HG03196 (cell line): Measurements from ENCODE around the gene TNXB.
"Not testable (repeated sequence)": the region's sequence is repeated elsewhere in the genome, so short reads cannot be mapped to it uniquely, and the experiment has no call there.

Source experiments
- ATAC-seq: cut with Tn5 transposase; IDR thresholded peaks from one replicate; pipeline ENCODE4 v1.9.1; 2021; ENCODE audit not compliant: unreplicated experiment

Gene TNXB

DNA sequence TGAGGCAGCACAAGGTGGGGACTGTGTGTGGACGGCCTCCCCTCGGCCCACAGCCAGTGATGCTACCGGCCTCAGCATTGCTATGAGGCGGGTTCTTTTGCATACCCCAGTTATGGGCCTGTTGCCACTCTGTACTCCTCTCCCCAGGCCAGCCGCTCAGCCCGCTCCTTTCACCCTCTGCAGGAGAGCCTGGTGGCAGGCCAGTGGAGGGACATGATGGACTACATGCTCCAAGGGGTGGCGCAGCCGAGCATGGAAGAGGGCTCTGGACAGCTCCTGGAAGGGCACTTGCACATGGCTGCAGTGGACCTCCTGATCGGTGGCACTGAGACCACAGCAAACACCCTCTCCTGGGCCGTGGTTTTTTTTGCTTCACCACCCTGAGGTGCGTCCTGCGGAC is 102.1 kb downstream of the TNXB start:
- ATAC-seq = not testable (repeated sequence)

DNA sequence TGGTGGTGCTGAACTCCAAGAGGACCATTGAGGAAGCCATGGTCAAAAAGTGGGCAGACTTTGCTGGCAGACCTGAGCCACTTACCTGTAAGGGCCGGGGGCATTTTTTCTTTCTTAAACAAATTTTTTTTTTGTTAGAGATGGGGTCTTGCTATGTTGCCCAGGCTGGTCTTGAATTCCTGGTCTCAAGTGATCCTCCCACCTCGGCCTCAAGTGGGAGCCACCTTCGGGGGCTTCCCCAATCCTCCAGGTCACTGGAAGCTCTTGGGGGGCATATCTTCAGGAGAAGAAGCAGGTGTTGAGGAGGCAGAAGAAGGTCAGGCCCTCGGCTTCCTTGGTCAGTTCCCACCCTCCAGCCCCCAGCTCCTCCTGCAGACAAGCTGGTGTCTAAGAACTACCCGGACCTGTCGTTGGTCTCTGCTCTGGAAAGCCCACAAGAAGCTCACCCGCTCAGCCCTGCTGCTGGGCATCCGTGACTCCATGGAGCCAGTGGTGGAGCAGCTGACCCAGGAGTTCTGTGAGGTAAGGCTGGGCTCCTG is 103.1 kb downstream of the TNXB start:
- not testable (repeated sequence) for ATAC-seq

DNA sequence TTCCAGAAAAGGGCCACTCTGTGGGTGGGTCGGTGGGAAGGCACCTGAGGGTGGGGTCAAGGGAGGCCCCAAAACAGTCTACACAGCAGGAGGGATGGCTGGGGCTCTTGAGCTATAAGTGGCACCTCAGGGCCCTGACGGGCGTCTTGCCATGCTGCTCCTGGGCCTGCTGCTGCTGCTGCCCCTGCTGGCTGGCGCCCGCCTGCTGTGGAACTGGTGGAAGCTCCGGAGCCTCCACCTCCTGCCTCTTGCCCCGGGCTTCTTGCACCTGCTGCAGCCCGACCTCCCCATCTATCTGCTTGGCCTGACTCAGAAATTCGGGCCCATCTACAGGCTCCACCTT is 103.6 kb downstream of the TNXB start:
- not testable (repeated sequence) for ATAC-seq

DNA sequence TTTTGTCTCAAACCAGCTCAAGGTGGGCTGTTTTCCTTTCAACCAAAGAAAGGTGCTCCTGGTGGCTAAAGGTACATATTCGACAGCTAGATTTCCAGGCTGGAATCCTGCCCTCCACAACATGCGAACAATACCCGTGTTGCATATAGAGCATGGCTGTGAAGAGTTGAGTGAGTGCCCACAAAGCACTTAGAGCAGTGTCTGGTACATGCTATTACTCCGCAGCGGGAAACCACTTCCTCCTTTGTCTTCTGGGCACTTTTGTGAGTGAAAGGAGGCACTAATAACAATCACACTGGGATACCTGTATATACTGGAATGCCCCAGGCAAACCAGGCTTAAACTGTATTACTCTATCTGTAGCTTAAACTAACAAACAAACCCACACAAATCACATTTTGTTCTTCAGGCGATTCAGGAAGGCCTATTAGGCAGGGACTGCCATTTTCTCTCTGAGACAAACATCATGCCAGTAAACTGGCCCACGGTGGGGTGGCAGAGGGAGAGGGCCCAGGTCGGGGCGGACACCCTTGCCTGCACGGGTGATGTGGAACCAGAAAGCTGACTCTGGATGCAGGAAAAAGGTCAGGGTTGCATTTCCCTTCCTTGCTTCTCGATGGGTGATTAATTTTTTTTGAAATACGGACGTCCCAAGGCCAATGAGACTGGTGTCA is 104.1 kb downstream of the TNXB start:
- ATAC-seq = not testable (repeated sequence)

DNA sequence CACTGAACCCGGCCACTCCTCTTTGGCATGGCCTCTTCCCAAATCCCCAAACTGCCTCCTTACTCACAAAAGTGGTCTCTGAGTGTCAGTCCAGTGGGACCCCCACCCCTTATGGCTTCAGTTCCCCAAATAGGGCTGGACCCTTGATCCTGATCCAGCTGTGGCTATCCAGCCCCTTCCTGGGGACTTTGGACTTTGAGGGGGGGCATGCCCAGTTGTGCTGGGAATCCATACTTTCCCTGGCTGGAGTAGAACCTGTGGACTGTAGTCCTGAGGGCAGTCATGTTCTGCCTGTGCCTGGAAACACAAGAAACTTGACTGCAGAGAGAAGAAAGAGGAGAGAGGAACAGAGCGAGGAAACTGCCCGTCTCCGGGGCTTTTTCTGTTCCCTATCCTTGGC is 104.7 kb downstream of the TNXB start:
- ATAC-seq = not testable (repeated sequence)

GRCh38 chr6:32003301-32003700 is 105.8 kb downstream of the TNXB start:
- not testable (repeated sequence) for ATAC-seq

DNA sequence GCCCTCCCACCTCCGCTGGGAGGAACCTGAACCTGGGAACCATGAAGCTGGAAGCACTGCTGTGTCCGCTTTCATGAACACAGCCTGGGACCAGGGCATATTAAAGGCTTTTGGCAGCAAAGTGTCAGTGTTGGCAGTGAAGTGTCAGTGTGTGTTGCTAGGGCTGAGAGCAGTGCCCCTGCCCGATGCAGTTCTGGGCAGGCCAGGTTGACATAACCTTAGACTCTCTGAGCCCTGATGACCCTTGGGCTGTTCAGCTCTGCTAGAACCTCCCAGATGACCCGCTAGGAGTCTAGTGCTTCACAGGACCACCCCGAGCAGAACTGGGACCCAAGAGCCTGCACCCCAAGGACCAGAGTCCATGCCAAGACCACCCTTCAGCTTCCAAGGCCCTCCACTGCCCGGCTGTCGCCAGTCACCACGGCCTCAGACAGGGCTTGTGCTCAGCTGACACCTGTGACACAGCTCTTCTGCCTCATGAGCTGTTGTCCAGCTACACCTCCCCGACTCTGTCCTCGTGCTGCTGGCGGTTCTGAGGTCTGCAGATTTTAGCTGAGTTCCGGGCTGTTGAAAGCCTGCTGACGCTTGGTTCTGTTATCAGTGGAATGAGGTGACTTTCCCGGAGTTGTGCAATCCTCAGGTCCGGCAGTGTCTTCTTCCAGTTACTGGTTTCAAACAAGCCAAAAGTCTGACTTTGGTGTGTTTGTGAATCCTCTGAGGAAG is 106.4 kb downstream of the TNXB start:
- ATAC-seq = not testable (repeated sequence)

GRCh38 chr6:31996385-31996784 is 112.8 kb downstream of the TNXB start:
- not testable (repeated sequence) for ATAC-seq

- not testable (repeated sequence) for ATAC-seq
Observed at GRCh38 chr6:31994421-31994820, 114.7 kb downstream of the TNXB start.
